ENCODE measurements around the gene ZNF830.

ZNF830 gene, protein sequence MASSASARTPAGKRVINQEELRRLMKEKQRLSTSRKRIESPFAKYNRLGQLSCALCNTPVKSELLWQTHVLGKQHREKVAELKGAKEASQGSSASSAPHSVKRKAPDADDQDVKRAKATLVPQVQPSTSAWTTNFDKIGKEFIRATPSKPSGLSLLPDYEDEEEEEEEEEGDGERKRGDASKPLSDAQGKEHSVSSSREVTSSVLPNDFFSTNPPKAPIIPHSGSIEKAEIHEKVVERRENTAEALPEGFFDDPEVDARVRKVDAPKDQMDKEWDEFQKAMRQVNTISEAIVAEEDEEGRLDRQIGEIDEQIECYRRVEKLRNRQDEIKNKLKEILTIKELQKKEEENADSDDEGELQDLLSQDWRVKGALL

DNA sequence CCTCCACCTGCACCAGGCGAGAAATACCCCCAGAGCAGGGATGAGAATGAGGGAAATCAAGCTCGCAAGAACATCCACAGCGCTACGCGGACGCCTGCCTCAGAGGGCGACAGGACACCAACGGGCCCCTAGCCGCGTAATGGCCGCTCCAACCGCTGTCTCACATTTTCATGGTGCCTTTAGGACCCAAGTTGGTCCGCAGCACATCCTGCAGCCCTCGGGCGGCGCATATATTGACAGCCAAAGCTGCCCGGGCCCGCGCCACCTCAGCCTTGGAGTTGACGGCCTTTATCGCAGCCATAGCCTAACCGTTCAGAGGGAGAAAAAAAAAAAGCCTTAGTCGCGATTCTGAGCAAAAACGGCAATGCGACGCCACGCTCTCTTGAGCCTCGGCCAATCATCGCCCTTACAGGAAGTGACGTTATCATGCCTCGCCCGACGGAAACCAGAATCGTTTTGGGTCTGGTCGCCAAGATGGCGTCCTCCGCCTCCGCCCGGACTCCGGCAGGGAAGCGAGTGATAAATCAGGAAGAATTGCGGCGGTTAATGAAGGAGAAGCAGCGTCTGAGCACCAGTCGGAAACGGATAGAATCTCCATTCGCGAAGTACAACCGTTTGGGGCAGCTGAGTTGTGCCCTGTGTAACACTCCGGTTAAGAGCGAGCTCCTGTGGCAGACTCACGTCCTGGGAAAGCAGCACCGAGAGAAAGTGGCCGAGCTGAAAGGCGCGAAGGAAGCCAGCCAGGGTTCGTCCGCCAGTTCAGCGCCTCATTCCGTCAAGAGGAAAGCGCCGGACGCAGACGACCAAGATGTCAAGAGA, at the start of gene ZNF830, which contains the start of gene CCT6B:
ZNF830 (plus strand) TSS at position 448 of the 819 bp plus-strand sequence; CDS start at position 475, 27 bp downstream.
CCT6B (minus strand) TSS at position 368 of the 819 bp plus-strand sequence; CDS start at position 301, 67 bp downstream.
- Histone ChIP-seq H3K36me3 (ENCODE audit: insufficient read depth, low read length) (peaks cover 32% of the 10 kb centered on the region; the same call in 1 of the 2 replicates), H3K27ac (ENCODE audit: low read depth, low read length, poor library complexity, severe bottlenecking) (peak within 1 kb of the TSS; percentile 60), H3K4me1 (ENCODE audit: insufficient read depth, low read length, severe bottlenecking) (peaks cover 21% of the 10 kb centered on the region), H3K9me3 (ENCODE audit: low read length) (no peaks in the 10 kb centered on the region), H4K20me1 (ENCODE audit: insufficient read depth, low read length) (no peaks in the 10 kb centered on the region), H3K9me2 (ENCODE audit: low read depth, low read length) (no peaks in the 10 kb centered on the region), H3K4me2 (ENCODE audit: low read length) (peak within 1 kb of the TSS; percentile 87), H3K4me3 (ENCODE audit: low read depth, low read length, poor library complexity, severe bottlenecking) (peak within 1 kb of the TSS; percentile 93), H2AFZ (ENCODE audit: low read length) (peak within 1 kb of the TSS; percentile 39), H3K9ac (ENCODE audit: low read length) (peak within 1 kb of the TSS; percentile 90), H3F3A (ENCODE audit: insufficient read depth, low read length) (no peaks in the 10 kb centered on the region), H3K79me2 (ENCODE audit: insufficient read depth, low read length) (peaks cover 18% of the 10 kb centered on the region), H3K27me3 (ENCODE audit: insufficient read depth, low read length) (no peaks in the 10 kb centered on the region)
- no peak for TF ChIP-seq EZH2 (IDR thresholded peaks at IDR 0.05; ENCODE audit: borderline replicate concordance, low read length)
- TF ChIP-seq, protein P1, sequence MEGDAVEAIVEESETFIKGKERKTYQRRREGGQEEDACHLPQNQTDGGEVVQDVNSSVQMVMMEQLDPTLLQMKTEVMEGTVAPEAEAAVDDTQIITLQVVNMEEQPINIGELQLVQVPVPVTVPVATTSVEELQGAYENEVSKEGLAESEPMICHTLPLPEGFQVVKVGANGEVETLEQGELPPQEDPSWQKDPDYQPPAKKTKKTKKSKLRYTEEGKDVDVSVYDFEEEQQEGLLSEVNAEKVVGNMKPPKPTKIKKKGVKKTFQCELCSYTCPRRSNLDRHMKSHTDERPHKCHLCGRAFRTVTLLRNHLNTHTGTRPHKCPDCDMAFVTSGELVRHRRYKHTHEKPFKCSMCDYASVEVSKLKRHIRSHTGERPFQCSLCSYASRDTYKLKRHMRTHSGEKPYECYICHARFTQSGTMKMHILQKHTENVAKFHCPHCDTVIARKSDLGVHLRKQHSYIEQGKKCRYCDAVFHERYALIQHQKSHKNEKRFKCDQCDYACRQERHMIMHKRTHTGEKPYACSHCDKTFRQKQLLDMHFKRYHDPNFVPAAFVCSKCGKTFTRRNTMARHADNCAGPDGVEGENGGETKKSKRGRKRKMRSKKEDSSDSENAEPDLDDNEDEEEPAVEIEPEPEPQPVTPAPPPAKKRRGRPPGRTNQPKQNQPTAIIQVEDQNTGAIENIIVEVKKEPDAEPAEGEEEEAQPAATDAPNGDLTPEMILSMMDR (IDR thresholded peaks at IDR 0.05; ENCODE audit: low read length): no peak; the same call in 1 of the 2 replicates

DNA sequence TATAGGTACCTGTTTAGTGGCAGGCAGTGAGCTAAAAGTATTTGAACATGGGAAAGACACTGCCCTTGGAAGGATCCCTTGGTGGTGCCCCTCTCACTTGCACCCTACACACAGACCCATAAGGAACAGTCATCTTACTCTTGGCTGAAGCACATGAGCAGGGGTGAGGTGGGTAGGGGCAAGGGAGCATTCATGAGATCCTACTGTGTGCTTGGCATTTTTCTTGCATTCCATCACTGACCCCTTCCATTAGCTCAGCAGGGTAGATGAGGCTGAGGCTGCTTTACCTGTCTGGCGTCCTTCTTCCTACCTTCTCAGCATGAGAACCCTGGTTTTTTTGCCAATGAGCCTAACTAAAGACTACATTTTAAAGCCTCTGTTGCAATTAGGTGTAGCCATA, 48.3 kb upstream of the ZNF830 start:
- Histone ChIP-seq H3K4me2 (ENCODE audit: low read length) (no peak overlapping the region), H3K4me1 (ENCODE audit: insufficient read depth, low read length, severe bottlenecking) (no peaks in the 10 kb centered on the region), H4K20me1 (ENCODE audit: insufficient read depth, low read length) (no peaks in the 10 kb centered on the region), H3K36me3 (ENCODE audit: insufficient read depth, low read length) (no peaks in the 10 kb centered on the region), H3K27me3 (ENCODE audit: insufficient read depth, low read length) (no peaks in the 10 kb centered on the region), H3K9ac (ENCODE audit: low read length) (no peak overlapping the region), H3K79me2 (ENCODE audit: insufficient read depth, low read length) (no peaks in the 10 kb centered on the region), H3F3A (ENCODE audit: insufficient read depth, low read length) (no peaks in the 10 kb centered on the region), H3K4me3 (ENCODE audit: low read depth, low read length, poor library complexity, severe bottlenecking) (no peak overlapping the region), H2AFZ (ENCODE audit: low read length) (no peak overlapping the region), H3K9me2 (ENCODE audit: low read depth, low read length) (no peaks in the 10 kb centered on the region), H3K9me3 (ENCODE audit: low read length) (no peaks in the 10 kb centered on the region), H3K27ac (ENCODE audit: low read depth, low read length, poor library complexity, severe bottlenecking) (no peak overlapping the region)
- TF ChIP-seq, protein P1 (IDR thresholded peaks at IDR 0.05; ENCODE audit: low read length): no peak
- no peak for TF ChIP-seq EZH2 (IDR thresholded peaks at IDR 0.05; ENCODE audit: borderline replicate concordance, low read length)

- H4K20me1 ChIP-seq (ENCODE audit: insufficient read depth, low read length): no peaks in the 10 kb centered on the region
- no peaks in the 10 kb centered on the region for H3F3A ChIP-seq (ENCODE audit: insufficient read depth, low read length)
- H3K4me1 ChIP-seq (ENCODE audit: insufficient read depth, low read length, severe bottlenecking): no peaks in the 10 kb centered on the region
- H3K4me3 ChIP-seq (ENCODE audit: low read depth, low read length, poor library complexity, severe bottlenecking): no peak overlapping the region
- no peaks in the 10 kb centered on the region for H3K79me2 ChIP-seq (ENCODE audit: insufficient read depth, low read length)
- no peaks in the 10 kb centered on the region for H3K27me3 ChIP-seq (ENCODE audit: insufficient read depth, low read length)
- H3K9ac ChIP-seq (ENCODE audit: low read length): no peak overlapping the region
- no peaks in the 10 kb centered on the region for H3K36me3 ChIP-seq (ENCODE audit: insufficient read depth, low read length)
- H3K9me3 ChIP-seq (ENCODE audit: low read length): no peaks in the 10 kb centered on the region
- no peak overlapping the region for H2AFZ ChIP-seq (ENCODE audit: low read length)
- H3K9me2 ChIP-seq (ENCODE audit: low read depth, low read length): no peaks in the 10 kb centered on the region
- H3K27ac ChIP-seq (ENCODE audit: low read depth, low read length, poor library complexity, severe bottlenecking): no peak overlapping the region
- H3K4me2 ChIP-seq (ENCODE audit: low read length): no peak overlapping the region
- TF ChIP-seq, protein P1 (IDR thresholded peaks at IDR 0.05; ENCODE audit: low read length): no peak
- no peak for TF ChIP-seq EZH2 (IDR thresholded peaks at IDR 0.05; ENCODE audit: borderline replicate concordance, low read length)
These were observed 45.2 kb upstream of the ZNF830 start for GRCh38 chr17:34916120-34916519.

Data from OCI-LY1 (cell line).